PC-9 (cell line): ENCODE data around the gene C4orf54. TPM values are rescaled to one million over a fixed set of nuclear protein-coding genes. Genes with fewer than 3 reads are reported as not detected.

Source experiments
- BruUV-seq: library from RNA; stranded (reverse); fragments of 400-500 nt; replicated peaks from 2 replicates; lab custom pipeline; 2021; lab: Mats Ljungman, UMichigan
- CTCF ChIA-PET: fragments of 300-600 bp; sonication (Branson Sonifier 250); formaldehyde crosslinking; loops from one replicate; lab custom pipeline; 2022; ENCODE audit warnings: antibody characterized with exemption; lab: Charles Lee
- POLR2A ChIA-PET: fragments of 300-600 bp; sonication (Branson Sonifier 250); formaldehyde crosslinking; loops from one replicate; lab custom pipeline; 2022; ENCODE audit warnings: antibody characterized with exemption; ENCODE audit not compliant: unreplicated experiment; lab: Charles Lee
- DNase-seq, 2 experiments: peaks; one replicate each; pipeline versions ENCODE4 v3.0.0 to v3.0.0-alpha.2; 2015 to 2022; ENCODE audit warnings: mixed read lengths in 1 of 2
- H2AFZ ChIP-seq: fragments of 200-600 bp; sonication (generic); 2 replicates; pipeline ENCODE4 v1.8.1; 2017; ENCODE audit warnings: antibody characterized with exemption
- H3F3A ChIP-seq: fragments of 200-600 bp; sonication (generic); 2 replicates; pipeline ENCODE4 v1.8.1; 2017; ENCODE audit warnings: antibody characterized with exemption, mild to moderate bottlenecking, low read depth; ENCODE audit not compliant: insufficient read depth
- H3K27ac ChIP-seq: fragments of 200-600 bp; sonication (generic); 2 replicates; pipeline ENCODE4 v1.6.1; 2016; ENCODE audit warnings: mixed run types
- H3K27me3 ChIP-seq: fragments of 200-600 bp; sonication (generic); 2 replicates; pipeline ENCODE4 v1.6.1; 2016; ENCODE audit warnings: low read depth, mixed run types; ENCODE audit not compliant: insufficient read depth
- H3K36me3 ChIP-seq: fragments of 200-600 bp; sonication (generic); 2 replicates; pipeline ENCODE4 v1.6.1; 2016; ENCODE audit warnings: low read depth, mixed run types
- H3K4me1 ChIP-seq: fragments of 200-600 bp; sonication (generic); replicated peaks from 2 replicates; pipeline ENCODE4 v1.6.1; 2016; ENCODE audit warnings: mixed run types; ENCODE audit not compliant: insufficient read depth
- H3K4me2 ChIP-seq: fragments of 200-600 bp; sonication (generic); 2 replicates; pipeline ENCODE4 v1.6.1; 2017; ENCODE audit warnings: mixed run types
- H3K4me3 ChIP-seq: fragments of 200-600 bp; sonication (generic); 2 replicates; pipeline ENCODE4 v1.6.1; 2016; ENCODE audit warnings: mixed run types
- H3K79me2 ChIP-seq: fragments of 200-600 bp; sonication (generic); 2 replicates; pipeline ENCODE4 v1.6.1; 2017; ENCODE audit warnings: low read depth, mixed run types
- H3K9me2 ChIP-seq: fragments of 200-600 bp; sonication (generic); 2 replicates; pipeline ENCODE4 v1.8.1; 2017; ENCODE audit warnings: mild to moderate bottlenecking; ENCODE audit not compliant: insufficient read depth
- H3K9me3 ChIP-seq: fragments of 200-600 bp; sonication (generic); 2 replicates; pipeline ENCODE4 v1.8.1; 2016; ENCODE audit warnings: low read depth; ENCODE audit not compliant: insufficient read depth
- H4K20me1 ChIP-seq: fragments of 200-600 bp; sonication (generic); 2 replicates; pipeline ENCODE4 v1.8.1; 2017; ENCODE audit not compliant: insufficient read depth
- CTCF ChIP-seq: fragments of 200-600 bp; sonication (generic); conservative IDR thresholded peaks from 2 replicates; pipeline ENCODE4 v1.6.1; 2017; ENCODE audit warnings: mixed run types, antibody characterized with exemption, mild to moderate bottlenecking, moderate library complexity
- EZH2 ChIP-seq: fragments of 200-600 bp; sonication (generic); IDR thresholded peaks from 2 replicates; pipeline ENCODE4 v1.8.0; 2017; ENCODE audit warnings: antibody characterized with exemption, low read depth
- intact Hi-C: fragments of 100-400 bp; cut with micrococcal nuclease; formaldehyde crosslinking; loops from one replicate; pipeline ENCODE4 v1.10.0; 2022; ENCODE audit not compliant: unreplicated experiment
- total RNA-seq: library from RNA; stranded (reverse); gene quantifications from 2 replicates; pipeline ENCODE4 v1.2.3, GENCODE V29; 2021

C4orf54 gene
- total RNA-seq, 1 experiment from 2014 or later, result 0.22 TPM

GRCh38 chr4:99649778-99650177 lies 7.8 kb downstream of the C4orf54 start:
- TF ChIP-seq CTCF, result no peak
- TF ChIP-seq EZH2, result no peak
- H3K79me2 ChIP-seq, result no peaks in the 10 kb centered on the region
- no peak overlapping the region for H3K27ac ChIP-seq
- H3K9me3 ChIP-seq, result no peaks in the 10 kb centered on the region
- H4K20me1 ChIP-seq, result no peaks in the 10 kb centered on the region
- intact Hi-C loops, result no loop called here
- H3K4me3 ChIP-seq, result no peak overlapping the region
- H3K4me1 ChIP-seq, result peaks cover 3% of the 10 kb centered on the region
- no peak overlapping the region for H2AFZ ChIP-seq
- no peak overlapping the region for H3K4me2 ChIP-seq
- no peaks in the 10 kb centered on the region for H3K9me2 ChIP-seq
- H3F3A ChIP-seq, result peaks cover under 1% of the 10 kb centered on the region; the same call in 1 of the 2 replicates
- no peaks in the 10 kb centered on the region for H3K36me3 ChIP-seq
- ChIA-PET CTCF (no interaction called here), POLR2A (no interaction called here)
- BruUV-seq, result no TSS peak
- no peak for DNase-seq
- H3K27me3 ChIP-seq, result no peaks in the 10 kb centered on the region

GRCh38 chr4:99649208-99649607 lies 8.4 kb downstream of the C4orf54 start:
- H3K4me2 ChIP-seq, result no peak overlapping the region
- H3F3A ChIP-seq, result no peaks in the 10 kb centered on the region
- no TSS peak for BruUV-seq
- no peak for DNase-seq
- ChIA-PET CTCF (no interaction called here), POLR2A (no interaction called here)
- intact Hi-C loops, result no loop called here
- H3K9me3 ChIP-seq, result no peaks in the 10 kb centered on the region
- TF ChIP-seq EZH2 (no peak), CTCF (no peak)
- H3K4me3 ChIP-seq, result no peak overlapping the region
- no peaks in the 10 kb centered on the region for H4K20me1 ChIP-seq
- H2AFZ ChIP-seq, result no peak overlapping the region
- no peaks in the 10 kb centered on the region for H3K9me2 ChIP-seq
- no peaks in the 10 kb centered on the region for H3K27me3 ChIP-seq
- no peak overlapping the region for H3K27ac ChIP-seq
- no peaks in the 10 kb centered on the region for H3K79me2 ChIP-seq
- H3K36me3 ChIP-seq, result no peaks in the 10 kb centered on the region
- H3K4me1 ChIP-seq, result no peaks in the 10 kb centered on the region

GRCh38 chr4:99648321-99648720 lies 9.3 kb downstream of the C4orf54 start:
- intact Hi-C loops, result no loop called here
- Histone ChIP-seq H3K9me3 (no peaks in the 10 kb centered on the region), H3K9me2 (no peaks in the 10 kb centered on the region), H2AFZ (no peak overlapping the region), H3K4me2 (no peak overlapping the region), H3K27me3 (no peaks in the 10 kb centered on the region), H3K27ac (no peak overlapping the region), H3K4me3 (no peak overlapping the region), H3K79me2 (no peaks in the 10 kb centered on the region), H4K20me1 (no peaks in the 10 kb centered on the region), H3K4me1 (no peaks in the 10 kb centered on the region), H3F3A (no peaks in the 10 kb centered on the region), H3K36me3 (no peaks in the 10 kb centered on the region)
- no peak for DNase-seq
- BruUV-seq, result no TSS peak
- POLR2A ChIA-PET, result no interaction called here
- CTCF ChIA-PET, result no interaction called here
- TF ChIP-seq CTCF (no peak), EZH2 (no peak)
